Occipital lobe (tissue), 2 donors: Measurements from ENCODE around the gene TAL1. TPM values are rescaled to one million over a fixed set of nuclear protein-coding genes. Genes with fewer than 3 reads are reported as not detected.
"Not testable (repeated sequence)": the region's sequence is repeated elsewhere in the genome, so short reads cannot be mapped to it uniquely, and the experiment has no call there.

Experiments
- DNase-seq: peaks from one replicate; lab custom pipeline; 2025; lab: John Stamatoyannopoulos, UW
- total RNA-seq: library from RNA; depleted of rRNA; stranded (reverse); fragments of >200 nt; gene quantifications from one replicate; pipeline ENCODE4 v1.2.3, GENCODE V29; 2014

Gene TAL1
- total RNA-seq, 1 donor from 2014 or later: 1.6 TPM

DNA sequence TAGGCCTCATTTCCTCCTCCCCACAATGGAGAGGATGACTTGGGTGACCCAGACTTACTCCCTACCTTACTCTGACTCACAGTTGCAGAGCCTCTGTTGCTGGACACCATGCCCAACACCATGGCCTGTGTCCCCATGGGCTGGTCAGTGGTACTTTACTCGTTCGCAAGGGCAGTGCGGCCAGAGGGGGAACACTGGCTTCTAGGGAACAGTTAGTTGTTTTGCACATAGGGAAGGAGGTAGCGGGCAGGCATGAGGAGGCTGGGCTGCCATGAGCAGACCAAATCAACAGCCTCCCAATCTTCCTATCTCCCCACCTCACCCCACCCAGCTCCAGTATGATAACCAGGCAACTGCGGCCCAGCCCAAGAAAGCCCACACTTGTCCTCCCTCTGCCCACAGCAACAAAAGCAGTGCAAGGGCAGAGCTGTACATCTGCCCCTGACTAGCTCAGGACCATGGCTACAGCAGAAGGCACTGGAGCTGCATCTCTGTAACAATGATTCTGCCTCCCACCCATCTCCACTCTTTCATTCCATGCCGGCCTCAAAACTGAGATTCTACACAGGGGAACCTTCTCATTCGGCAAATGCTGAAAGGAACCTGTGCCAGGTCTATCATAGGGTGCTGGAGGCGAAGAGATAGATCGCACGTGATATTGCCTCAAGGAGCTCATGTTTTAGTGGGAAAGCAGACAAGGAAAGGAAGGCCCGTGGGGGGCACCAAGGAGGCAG lies 18.6 kb downstream of the TAL1 start:
- no peak for DNase-seq

DNA sequence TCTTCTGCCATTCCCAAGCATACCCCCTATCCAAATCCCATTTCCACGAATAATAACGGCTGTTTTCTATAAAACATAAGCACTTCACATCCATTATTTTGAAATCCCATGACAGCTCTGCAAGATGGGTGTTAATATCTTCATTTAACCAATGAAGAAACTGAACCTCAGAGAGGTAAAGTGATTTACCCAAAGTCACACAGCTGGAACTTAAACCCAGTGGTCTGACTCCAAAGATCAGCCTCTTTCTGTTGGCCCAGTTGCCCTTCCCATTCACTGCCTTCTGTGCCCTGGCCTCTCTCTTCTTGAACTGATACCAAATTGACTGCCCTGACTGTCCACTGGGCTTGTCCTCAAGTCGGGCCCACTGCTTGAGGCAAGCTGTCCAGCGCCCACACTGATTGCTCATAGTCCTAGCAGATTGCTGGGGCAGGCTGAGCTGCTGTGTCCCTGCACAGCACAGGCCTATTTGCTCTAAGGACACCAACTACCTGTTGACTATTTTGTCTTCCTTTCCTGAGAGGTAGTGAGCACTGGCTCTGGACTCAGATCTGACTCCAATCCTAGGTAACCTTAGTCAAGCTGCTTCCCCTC lies 19.3 kb downstream of the TAL1 start:
- DNase-seq: no peak

DNA sequence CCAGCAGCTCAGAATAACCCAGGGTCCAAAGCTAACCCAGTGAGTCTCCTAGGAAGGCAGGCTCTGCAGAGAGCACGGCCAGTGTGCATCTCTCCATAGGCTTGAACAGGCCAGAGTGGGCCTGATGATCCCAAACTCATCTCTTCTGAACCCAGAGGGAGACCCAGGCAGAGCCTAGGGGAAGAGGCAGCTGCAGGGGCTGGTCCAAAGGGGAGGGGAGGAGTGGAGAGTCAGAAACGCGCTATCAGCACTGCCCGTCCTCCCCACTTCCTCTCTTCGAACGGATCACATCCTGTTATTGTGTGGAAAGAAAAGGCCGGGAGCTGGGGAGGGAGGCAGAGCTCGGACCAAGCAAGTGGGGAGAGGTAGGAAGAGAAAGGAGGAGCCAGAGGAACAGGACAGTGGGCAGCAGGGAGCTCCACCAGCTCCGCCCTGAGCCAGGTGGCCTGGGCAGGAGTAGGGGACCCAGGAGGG lies 20.2 kb downstream of the TAL1 start:
- DNase-seq: no peak

DNA sequence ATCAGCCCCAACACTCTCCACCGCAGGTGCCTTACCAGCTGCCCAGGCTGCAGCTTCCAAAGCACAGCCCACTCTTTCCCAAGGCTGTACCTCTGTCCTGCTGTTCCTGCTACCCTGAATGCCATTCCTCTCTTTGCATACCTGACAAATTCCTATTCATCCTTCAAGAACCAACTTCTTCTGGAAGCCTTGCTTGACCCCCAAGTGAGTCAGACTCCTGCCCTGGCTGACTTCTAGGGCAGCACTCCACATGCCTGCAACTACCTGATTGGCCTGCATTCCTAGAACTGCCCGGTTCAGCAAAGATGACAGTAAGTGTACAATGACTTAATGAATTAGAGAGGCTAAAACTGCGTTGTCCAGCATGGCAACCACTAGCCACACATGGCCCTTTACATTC lies 21.4 kb downstream of the TAL1 start:
- DNase-seq: no peak

DNA sequence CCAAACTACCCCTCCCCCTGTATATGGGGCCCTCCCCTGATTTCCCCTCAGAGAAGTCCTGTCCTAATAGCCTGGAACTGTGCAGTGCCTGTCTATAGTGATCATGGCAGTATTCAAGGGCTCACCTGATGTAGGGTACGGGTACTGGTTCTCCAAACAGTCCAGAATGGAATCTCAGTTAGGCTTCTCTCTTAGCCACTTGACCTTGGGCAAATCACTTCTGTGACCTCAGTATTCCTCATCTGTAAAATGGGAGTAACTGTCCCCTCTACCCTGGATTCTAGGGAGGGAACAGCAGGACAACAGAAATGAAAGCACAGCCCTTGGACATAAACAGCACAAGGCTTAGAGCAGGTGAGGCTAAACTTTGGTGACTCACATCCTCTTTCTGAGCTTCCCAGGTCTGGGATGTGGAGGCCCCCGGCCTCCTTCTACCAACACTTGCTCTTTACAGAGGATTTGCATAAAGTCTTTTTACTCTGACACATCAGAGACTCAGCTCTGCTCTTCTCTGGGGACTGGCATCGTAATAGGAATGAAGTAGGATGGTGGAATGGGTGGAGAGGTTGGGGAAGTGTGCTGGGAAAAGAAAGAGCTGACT lies 22.2 kb downstream of the TAL1 start:
- DNase-seq: no peak

DNA sequence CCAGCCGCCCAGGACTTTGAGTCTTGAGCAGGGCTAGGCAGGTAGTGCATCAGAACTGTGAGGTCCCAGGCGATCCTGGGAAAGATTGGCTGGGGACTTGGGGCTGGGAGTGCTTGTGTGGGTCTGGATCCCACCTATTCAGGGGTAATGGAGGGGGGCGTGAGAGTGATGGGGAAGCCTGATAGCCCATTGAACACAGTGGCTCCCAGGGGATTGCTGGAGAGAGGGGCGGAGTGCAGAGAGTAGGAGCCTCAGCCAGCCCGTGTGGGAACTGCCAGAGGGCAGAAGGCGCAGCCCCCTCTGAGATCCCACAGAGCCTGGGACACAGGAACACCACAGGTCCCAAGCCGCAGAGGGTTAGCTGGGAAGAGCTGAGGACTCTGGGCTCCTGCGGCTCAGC lies 22.9 kb downstream of the TAL1 start:
- no peak for DNase-seq

DNA sequence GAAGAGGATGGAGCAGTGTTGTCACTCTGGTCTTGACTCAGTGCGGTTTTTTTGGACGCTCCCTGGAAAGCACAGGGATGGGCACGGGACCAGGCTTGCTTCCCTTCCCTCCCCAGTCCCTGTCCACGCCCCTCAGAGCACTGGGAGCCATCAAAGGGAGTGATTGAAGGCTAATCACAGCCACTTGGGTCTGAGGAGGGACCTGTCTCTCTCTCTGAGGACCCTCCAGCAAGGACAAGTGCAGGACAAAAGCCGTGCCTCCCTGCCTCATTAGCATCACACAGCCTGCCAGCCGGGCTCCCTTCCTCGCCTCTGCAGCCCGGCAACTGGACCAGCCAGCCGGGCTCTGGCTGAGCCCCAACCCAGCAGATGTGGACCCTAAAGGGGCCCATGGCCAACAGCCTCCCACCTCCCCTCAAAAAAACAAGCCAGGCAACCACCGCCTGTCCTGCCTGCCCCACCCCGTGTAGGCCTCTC lies 23.6 kb downstream of the TAL1 start:
- DNase-seq: no peak

DNA sequence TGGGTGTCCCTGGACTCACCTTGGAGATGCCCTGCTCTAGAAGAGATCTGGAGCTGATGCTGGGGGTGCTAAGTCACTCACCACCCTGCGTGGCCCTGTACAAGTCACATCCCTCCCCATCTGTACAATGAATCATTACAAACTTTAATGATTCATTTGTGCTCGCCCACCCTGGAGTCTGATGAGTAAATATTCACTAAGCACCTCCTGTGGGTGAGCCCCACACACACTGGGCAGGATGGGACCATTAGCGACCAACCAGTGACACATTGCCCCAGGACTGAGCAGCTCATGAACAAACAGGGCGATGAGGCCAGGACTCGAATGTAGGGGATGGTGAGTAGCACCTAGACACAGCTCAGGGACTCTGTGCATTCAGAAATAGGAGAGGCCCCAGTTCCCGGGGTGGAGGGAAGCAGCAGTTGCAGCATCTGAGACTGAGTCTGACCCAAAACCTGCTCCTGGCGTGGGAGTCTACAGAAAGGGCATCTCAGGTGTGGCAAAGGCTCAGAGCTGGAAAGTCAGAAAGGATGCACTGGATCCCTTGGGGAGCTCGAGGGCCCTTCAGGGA lies 24.1 kb downstream of the TAL1 start:
- DNase-seq: no peak

DNA sequence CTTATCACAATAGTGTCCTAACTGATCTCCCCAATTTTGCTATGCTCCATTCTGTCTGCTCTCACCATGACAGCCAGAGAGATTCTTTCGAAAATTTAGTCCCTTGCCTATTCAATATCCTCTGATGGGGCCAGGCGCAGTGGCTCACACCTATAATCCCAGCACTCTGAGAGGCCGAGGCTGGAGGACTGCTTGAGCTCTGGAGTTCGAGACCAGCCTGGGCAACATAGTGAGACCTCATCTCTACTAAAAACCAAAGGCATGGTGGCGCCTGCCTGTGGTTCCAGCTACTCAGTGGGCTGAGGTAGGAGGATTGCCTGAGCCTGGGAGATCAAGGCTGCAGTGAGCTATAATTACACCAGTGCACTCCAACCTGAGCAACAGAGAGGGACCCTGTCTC lies 26.1 kb downstream of the TAL1 start:
- no peak for DNase-seq

DNA sequence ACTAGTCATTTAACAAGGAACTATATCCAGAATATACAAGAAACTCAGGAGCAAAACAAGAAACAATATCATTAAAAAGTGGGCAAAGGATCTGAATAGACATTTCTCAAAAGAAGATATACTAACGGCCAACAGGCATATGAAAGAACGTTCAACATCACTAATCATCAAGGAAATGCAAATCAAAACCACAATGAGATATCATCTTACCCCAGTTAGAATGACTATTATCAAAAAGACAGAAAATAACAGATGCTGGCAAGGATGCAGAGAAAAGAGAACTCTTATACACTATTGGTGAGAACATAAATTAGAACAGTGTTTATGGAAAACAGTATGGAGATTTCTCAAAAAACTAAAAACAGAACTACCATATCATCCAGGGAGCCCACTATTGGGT lies 28.5 kb downstream of the TAL1 start:
- DNase-seq: not testable (repeated sequence)

DNA sequence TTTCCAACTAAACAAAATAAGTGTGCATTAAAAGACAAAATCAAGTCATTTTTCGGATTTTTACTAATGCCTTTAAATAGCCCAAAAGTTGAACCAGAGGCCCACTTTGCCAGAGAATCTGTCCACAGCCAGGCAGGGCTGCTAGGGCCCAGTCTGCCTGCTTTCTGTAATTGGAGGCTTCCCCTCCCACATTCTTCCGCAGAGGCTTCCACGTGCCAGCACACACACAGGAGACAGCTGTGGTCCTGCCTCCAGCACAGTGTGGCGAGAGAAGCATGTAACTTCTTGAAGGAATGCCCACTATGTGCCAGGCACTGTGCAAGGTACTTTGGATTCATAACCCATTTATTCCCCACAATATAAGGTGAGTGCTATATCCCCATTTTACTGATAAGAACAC lies 30.8 kb downstream of the TAL1 start:
- DNase-seq: no peak

DNA sequence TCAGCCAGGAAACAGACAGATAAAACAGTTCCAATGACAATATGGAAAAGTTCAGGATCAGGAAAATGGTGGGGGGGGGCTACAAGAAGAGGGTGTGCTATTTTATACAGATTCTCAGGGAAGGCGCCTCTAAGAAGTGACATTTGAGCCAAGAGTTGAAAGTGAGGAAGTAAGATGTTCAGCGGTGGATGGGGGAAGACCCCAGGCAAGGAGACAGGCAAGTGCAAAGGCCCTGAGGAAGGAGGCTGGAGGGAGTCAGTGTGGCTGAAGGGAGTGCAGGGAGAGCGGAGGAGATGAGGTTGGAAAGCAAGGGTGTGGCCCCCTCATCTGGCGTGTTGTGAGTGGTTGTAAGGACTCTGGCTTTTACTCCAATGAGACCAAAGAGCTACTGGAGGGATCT lies 33.8 kb downstream of the TAL1 start:
- no peak for DNase-seq

DNA sequence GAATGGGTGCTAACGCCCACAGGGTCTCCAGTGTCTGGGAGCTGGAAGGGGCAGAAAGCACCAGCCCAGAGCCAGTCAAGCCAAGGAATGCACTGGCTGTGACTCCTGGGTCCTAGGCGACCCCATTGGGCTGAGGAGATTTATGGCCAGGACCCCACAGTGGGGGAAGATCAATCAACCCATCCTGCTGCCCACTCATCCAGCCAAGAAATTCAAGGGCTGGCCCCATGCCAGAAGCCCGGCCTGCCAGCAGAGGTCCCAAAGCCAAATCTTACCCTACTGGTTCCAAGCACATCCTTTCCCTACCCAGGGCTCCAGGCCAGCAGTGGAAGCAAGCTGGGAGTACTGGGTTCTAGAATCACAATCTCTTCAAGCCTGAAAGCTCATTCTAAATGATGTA lies 35.4 kb downstream of the TAL1 start:
- DNase-seq: no peak

DNA sequence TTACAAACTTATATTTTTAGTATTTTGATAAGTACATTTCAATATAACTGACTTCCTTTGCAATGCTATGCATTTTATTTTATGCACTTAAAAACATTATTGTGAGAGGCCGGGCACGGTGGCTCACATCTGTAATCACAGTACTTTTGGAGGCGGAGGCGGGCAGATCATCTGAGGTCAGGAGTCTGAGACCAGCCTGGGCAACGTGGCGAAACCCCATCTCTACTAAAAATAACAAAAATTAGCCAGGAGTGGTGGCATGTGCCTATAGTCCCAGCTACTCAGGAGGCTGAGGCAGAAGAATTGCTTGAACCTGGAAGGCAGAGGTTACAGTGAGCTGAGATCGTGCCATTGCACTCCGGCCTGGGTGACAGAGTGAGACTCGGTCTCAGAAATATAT lies 36.0 kb downstream of the TAL1 start:
- DNase-seq: not testable (repeated sequence)

DNA sequence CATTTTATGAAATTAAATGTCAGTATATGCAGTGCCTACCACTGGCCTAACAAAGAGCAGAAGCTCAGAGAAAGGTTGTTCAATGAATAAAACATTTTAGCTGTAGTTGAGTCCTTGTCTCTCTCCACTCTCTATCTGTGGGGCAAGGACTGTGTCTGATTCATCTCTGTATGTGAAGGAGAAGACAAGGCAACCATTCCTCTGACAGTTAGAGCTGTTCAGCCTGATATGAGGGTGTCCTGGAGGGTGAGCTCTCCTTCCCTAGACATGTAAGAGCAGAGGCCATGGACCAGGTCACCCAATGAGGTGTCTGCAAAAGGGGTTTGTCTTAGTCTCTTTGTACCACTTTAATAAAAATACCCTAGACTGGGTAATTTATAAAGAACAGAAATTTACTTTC lies 37.7 kb downstream of the TAL1 start:
- no peak for DNase-seq

DNA sequence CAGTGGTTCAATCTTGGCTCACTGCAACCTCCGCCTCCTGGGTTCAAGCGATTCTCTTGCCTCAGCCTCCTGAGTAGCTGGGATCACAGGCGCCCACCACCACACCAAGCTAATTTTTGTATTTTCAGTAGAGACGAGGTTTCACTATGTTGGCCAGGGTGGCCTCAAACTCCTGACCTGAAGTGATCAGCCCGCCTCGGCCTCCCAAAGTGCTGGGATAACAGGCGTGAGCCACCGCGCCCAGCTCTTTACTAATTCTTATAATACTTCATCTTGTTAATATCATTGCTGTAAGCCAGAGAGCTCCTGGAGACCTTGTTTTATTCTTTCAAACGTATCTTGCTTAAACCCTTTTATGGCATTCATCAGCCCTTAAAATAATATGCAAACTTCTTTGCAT lies 38.5 kb downstream of the TAL1 start:
- DNase-seq: not testable (repeated sequence)

DNA sequence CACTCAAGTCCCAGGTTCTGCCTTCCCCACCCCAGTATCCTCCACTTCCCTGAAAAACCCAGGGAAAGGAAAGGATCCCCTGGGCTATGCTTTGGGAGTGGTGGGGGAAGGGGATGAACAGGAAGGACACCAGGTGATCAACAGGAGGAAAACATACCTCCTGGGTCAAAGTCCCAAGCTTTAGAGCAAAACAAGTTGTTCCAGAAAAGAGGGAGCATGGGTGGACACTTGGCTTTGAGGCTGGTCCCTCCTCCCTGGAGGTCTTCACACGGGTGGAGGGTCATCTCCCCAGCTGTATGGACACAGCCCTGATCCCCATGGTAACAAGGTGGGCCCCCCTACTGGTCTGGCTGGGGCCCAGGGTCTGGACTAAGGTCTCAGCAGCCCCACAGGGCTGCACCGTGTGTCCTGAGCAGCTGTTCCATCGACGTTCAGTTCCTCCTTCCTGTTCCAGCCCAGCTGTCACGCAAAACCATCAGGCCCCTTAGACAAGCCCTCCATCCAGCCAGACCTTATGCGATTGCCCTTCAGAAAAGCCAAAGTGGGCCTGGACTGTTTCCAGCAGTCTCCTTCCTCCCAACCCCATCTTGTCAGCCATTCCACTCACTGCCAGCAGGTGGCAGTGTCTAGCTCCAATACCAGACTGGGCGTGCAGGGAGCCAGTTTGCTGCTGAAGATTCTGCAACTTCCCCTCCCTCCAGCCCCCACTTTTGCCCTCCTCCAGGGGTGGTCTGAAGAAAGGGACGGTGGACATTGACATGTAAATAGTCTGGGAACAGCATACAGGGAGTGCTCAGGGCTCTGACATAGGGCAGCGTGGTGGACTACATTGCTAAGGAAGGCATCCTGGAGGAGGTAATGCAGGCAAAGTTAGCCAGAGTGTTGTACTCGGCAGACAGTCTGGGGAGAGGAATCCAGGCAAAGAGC lies 39.3 kb downstream of the TAL1 start:
- DNase-seq: peak; percentile 17

DNA sequence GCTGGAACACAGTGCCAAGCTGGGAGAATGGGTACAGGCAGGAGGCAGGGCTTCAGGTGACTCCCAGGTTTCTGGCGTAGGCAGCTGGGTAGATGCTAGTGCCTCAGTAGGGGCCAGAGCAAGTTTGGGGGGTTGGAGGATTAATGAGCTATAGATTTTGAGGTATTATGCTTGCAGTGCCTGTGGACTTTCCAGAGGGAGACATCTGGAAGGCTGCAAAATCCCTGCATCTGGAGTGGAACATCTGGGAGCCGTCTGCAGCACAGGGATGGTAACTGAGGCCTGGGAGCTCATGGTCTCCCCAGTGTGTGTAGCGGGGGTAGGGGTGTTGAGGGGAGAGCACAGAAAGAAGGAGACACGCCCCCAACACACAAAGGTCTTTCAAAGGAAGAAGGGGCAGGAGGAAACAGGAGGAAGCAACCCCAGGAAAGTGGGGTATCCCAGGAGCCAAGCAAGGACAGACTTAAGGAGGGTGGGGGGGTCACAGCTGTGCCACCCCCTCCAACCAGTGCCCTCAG lies 40.0 kb downstream of the TAL1 start:
- DNase-seq: no peak

DNA sequence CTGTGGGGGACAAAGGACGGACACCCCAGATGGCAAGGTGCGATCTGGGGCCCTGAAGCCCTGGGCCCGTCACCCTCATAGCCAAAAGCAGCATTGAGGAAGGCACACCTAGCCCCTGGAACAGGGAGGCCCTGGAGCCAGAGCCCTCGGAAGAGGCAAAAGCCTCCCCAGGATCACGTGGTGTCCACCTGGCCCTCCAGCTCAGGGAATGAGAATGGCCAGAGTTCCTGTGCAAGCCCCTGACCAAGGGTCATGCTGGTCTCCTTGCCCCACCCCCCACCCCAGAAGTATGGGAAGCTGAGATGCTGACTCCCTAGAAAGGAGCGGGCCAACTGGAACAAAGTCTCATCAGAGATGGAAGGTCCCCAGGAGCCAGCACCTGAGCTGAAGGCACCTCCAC lies 41.2 kb downstream of the TAL1 start:
- DNase-seq: no peak

DNA sequence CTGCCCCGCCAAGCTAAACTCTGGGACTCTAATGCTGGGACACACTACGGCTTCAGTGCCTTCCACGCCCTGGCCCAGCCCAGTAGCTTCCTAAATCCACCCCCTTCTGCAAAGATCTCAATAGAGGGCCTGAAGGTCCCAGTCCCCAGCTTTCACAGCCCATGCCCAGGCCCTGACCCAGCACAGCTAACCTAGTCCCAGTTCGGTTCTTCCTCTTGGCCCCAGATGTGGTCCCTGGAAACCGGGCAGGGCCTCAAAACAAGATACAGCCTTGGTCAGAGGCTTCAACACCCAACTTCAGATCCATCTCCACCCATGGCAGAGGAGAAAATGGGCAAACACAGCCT lies 41.5 kb downstream of the TAL1 start:
- no peak for DNase-seq

DNA sequence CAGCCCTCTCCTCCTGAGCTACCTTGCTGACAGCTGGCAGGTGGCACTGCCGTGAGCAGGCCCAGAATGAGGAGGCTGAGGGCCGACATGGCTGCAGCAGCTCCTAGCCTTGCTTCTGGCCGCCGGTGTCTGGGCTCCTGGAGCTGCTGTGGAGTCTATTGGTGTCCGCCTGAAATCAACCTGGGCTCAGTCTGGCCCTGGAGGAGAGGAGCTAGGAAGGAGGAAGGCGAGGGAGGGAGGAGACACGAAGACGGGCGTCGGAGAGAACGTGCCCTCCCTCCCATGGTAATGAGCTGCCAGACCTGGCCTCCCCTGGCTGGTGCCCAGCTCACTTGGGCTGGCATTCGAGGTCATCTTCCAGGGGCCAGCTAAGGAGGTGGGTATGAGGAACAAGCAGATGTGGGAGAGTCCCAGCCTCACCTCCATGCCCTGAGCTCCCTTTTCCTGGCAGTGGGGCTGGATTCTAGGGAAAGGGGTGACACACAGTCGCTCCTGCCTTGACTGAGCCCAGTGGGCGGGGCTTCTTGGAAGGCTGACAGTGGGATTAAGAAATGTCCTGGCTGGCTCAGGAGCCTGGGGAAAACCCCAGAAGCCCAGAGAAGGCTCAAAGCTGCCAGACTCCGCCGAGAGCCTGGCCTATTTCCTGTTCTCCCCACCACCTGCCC lies 42.0 kb downstream of the TAL1 start, which contains the start of gene PDZK1IP1:
TSS of gene PDZK1IP1 (minus strand) at position 193 of the 665 bp plus-strand sequence. CDS start at position 89, 104 bp downstream.
- no peak for DNase-seq
